Measurements from ENCODE around the gene MAP3K2.

DNA sequence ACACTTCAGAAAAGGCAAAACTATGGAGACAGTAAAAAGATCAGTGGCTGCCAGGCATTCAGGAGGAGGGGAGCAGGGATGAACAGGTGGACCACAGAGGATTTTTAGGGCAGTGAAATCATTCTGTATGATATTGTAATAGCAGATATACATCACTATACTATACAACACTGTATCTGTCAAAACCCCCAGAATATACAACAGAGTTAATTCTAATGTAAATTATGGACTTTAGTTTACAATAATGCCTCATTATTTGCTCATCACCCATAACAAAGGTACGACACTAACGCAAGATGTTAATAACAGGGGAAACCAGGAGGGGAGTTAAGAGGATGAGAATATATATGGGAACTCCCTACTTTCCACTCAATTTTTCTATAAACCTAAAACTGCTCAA is 28.8 kb downstream of the MAP3K2 start:
- TF ChIP-seq, protein P1, sequence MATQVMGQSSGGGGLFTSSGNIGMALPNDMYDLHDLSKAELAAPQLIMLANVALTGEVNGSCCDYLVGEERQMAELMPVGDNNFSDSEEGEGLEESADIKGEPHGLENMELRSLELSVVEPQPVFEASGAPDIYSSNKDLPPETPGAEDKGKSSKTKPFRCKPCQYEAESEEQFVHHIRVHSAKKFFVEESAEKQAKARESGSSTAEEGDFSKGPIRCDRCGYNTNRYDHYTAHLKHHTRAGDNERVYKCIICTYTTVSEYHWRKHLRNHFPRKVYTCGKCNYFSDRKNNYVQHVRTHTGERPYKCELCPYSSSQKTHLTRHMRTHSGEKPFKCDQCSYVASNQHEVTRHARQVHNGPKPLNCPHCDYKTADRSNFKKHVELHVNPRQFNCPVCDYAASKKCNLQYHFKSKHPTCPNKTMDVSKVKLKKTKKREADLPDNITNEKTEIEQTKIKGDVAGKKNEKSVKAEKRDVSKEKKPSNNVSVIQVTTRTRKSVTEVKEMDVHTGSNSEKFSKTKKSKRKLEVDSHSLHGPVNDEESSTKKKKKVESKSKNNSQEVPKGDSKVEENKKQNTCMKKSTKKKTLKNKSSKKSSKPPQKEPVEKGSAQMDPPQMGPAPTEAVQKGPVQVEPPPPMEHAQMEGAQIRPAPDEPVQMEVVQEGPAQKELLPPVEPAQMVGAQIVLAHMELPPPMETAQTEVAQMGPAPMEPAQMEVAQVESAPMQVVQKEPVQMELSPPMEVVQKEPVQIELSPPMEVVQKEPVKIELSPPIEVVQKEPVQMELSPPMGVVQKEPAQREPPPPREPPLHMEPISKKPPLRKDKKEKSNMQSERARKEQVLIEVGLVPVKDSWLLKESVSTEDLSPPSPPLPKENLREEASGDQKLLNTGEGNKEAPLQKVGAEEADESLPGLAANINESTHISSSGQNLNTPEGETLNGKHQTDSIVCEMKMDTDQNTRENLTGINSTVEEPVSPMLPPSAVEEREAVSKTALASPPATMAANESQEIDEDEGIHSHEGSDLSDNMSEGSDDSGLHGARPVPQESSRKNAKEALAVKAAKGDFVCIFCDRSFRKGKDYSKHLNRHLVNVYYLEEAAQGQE (IDR thresholded peaks at IDR 0.05; ENCODE audit: insufficient read depth in 1 of 2, low read depth in 2 of 2, low read length in 2 of 2), result no peak
- TF ChIP-seq FOXP2 (optimal IDR thresholded peaks at IDR 0.05; ENCODE audit: borderline replicate concordance, extremely low read depth, extremely low read length, insufficient read depth) (no peak), SIN3A (IDR thresholded peaks at IDR 0.05; ENCODE audit: borderline replicate concordance, insufficient read depth, low read length) (no peak), POLR2AphosphoS5 (IDR thresholded peaks at IDR 0.05; ENCODE audit: low read depth, low read length) (no peak)
